Panc1 (cell line): ENCODE results near the gene RAB6B.

Source experiments
- CTCF ChIP-seq: fragments of 450-650 bp; IDR thresholded peaks from 2 replicates; pipeline ENCODE4 v1.5.1; 2017; ENCODE audit warnings: mild to moderate bottlenecking
- POLR2AphosphoS5 ChIP-seq: IDR thresholded peaks from 2 replicates; pipeline ENCODE4 v1.6.1; 2012; ENCODE audit warnings: mild to moderate bottlenecking, low read depth, low read length, moderate library complexity
- REST ChIP-seq, 2 experiments: IDR thresholded peaks; 2 replicates each; pipeline ENCODE4 v1.6.1; 2011 to 2012; ENCODE audit warnings: low read depth in 2 of 2, control low read depth in 1 of 2, low read length in 1 of 2, mild to moderate bottlenecking in 1 of 2, moderate library complexity in 1 of 2; ENCODE audit not compliant: insufficient read depth in 1 of 2
- SIN3A ChIP-seq: IDR thresholded peaks from 2 replicates; pipeline ENCODE4 v1.6.1; 2012; ENCODE audit warnings: low read depth, mild to moderate bottlenecking, low read length, moderate library complexity, borderline replicate concordance; ENCODE audit not compliant: insufficient read depth
- TCF7L2 ChIP-seq: IDR thresholded peaks from 2 replicates; pipeline ENCODE4 v1.6.1; 2011; ENCODE audit warnings: mild to moderate bottlenecking, low read depth, low read length, inconsistent platforms

GRCh38 chr3:133933097-133934024, 37.7 kb upstream of the RAB6B start:
- TF ChIP-seq REST (IDR thresholded peaks at IDR 0.05; ENCODE audit: insufficient read depth in 1 of 2, low read depth in 2 of 2, low read length in 1 of 2) (no peak), CTCF (no peak), SIN3A (no peak), POLR2AphosphoS5 (no peak), TCF7L2 (no peak)
